ENCODE data around the gene MXD1.

Gene MXD1

DNA sequence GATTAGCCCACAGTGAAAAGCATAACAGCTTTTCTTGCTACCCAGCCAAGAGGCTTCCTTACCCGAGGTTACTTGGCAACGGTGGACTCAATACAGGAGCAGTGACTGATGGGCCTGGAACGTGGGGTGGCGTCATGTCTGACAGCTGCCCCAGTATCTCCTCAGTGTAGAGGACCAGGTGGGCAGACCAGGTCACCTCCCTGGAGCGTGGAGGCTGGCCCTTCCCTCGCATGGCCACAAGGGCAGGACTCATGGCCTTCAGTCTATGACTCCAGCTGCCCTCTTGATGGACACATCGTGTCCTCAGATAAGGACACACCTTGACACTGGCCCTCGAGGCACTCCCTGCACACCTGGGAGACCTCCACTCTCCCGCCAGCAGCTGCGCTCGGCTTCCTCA, 40.1 kb downstream of the MXD1 start:
- DNase-seq: no peak

DNA sequence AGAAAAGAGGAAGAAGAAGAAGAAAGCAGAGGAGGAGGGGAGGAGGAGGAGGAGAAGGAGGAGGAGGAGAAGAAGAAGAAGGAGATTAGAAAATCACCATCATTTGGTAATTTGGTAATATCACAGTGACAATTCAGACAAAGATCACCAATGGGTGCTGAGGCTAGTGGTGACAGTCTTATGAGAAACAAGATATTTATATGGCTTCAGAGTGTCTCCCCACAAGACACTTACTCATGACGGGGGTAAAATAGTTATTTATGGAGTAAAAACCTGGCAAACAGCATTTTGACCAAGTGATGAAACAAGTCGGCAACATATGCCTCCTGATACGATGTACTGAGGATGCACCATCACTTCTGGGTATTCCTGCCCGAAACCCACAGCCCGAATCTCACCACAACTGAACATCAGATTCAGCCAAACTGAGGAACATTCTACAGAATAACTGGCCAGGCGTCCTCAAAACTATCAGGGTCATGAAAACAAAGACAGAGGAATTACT, 41.6 kb downstream of the MXD1 start:
- no peak for DNase-seq

DNA sequence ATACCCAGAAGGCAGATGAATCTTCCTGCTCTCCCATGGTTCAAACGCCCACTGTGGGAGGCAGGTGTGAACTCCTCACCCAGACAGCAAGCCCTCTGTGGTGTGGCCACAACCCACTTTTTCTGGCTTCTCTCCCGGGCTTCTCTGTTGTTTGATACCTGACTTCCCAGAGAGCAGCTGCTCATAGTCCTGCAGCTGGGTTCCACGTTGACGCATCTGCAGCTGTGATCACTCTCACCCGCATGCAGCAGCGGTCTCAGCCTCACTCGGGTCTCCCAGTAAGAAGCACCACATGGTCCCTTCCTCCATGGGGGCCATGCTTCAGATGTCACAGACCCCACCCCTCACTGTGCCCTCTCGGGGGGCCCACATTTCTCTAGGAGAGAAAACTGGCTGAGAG, 43.1 kb downstream of the MXD1 start:
- no peak for DNase-seq

DNA sequence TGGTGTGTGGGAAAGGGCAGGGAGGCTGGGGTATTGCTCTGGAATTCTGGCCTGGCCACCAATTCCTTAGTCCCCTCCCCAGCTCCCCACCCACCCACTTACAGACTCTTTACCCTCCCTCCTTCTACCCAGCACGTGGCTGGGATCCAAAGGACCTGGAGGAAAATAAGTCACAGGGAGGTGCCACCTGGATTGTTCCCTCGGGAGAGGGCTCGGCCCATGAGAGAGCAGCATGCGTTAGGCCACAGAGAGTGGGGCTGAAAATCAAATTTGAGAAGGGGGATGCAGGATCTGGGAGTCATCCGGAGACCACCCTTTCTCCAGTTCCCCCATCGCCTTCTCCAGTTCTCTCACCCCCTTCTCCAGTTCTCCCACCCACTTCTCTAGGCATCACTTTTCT, 43.6 kb downstream of the MXD1 start:
- DNase-seq: no peak

DNA sequence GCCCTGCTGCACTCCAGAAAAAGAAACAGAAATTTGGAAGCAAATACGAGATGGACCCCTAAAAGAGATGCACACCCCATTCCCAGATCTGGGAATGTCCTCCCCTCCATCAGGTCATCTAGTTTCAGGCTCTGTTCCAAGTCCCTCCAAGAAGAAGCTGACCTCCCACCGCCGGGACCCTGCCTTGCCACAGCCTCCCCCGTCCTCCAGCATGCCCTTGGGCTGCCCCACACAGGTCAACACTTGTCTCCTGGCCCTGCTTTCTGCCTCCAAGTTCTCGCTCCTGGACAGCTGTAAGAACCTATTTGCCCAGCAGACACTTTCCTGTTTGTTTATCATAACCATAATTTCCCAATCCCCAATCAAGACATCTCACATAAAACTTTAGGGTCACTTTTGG, 44.5 kb downstream of the MXD1 start:
- no peak for DNase-seq

DNA sequence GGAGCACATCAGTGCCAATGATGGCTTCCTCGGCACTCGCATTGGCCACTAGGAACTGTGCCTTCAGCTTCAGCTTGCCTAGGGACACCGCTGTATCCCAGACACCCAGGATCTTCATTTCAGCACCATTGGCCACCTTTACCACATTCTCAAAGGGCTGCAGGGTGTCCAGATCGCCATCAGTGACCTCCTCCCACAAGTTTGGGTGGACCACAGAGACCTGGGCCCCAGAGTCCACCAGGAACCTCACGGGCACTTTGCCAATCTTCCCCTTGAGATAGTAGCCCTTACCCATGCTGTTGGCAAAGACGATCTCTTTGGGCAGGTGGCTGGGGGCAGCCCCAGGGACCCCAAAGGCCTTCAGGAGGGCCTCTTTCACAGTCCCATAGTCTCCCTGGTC, 45.9 kb downstream of the MXD1 start:
- no peak for DNase-seq

DNA sequence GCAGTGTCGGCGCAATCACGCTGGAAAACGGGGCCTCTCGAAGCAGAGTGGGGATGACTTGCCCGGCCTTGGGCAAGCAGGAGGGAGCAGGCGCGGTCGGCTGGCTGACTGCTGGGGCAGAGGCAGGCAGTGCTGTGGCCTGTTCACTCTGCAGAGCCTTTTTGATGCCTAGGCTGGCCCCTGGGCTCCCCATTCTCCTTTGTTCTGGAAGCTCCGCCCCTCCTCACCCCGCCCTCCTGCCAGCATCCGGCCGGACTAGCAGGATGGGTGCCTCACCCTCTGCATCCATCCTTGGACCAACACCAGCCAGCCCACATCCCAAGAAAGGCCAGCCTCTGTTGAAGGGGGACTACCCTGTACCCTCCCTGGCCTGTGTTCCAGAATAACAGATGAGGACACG, 46.6 kb downstream of the MXD1 start, which contains the start of gene ASPRV1:
ASPRV1 (minus strand) TSS at position 136 of the 400 bp plus-strand sequence. CDS start 195 bp downstream, outside the sequence.
- no peak for DNase-seq

DNA sequence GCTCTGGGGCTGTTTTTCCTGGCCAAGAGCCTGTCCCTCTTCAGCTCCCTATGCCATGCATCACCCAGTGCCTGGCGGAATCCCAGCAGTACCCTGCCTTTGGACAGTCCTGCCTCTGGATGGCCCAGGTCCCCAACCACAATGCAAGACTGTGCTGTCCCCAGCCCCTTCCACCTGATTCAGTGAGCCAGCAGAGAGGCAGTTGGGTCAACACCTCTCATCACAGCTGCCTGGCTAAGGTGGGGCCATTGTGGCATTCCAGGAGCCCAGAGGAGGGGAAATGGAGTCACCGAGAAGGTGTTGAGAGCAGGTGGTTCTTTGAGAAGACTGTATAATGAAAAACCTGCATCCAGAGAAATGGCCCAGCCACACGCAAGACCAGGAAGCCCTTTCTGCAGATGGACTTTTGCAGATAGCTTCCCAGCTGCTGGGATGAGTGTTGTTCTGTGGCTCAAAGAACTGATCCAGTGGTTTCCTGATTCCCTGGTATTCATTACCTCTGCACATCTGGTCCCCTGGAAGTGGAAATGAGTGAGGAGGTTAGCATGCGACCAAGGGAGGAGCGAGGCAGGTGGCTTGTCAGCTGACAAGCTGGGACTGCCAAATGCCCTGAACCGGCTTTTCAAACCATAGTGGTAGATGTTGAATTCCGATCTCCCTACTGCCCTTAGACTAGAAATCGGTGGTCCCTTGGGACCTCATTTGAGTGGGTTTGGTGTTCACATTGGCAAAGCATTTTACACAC, 48.2 kb downstream of the MXD1 start:
- DNase-seq: no peak

DNA sequence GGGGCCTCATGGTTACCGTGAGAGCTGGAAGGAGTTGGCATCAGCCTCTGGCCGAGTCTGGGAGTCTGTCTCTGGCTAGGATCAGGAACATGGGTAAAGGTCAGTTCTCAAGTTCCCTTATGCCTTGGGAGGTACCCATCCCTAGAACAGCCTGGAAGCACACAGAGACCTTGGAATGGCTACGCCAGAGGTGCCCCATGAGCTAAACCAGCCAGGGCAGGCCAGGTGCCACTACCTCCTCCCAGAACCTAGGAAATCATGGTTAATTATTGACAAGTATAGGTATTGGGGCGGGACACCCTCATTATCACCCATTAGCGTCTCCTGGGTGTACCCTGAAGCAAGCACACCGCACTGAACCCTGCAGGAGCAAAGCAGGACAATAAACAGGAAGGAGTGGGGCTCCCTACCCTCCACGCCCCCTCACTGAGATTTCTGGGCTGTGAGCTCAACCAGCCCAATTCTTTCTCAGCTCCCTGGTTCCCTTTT, 49.5 kb downstream of the MXD1 start:
- no peak for DNase-seq

DNA sequence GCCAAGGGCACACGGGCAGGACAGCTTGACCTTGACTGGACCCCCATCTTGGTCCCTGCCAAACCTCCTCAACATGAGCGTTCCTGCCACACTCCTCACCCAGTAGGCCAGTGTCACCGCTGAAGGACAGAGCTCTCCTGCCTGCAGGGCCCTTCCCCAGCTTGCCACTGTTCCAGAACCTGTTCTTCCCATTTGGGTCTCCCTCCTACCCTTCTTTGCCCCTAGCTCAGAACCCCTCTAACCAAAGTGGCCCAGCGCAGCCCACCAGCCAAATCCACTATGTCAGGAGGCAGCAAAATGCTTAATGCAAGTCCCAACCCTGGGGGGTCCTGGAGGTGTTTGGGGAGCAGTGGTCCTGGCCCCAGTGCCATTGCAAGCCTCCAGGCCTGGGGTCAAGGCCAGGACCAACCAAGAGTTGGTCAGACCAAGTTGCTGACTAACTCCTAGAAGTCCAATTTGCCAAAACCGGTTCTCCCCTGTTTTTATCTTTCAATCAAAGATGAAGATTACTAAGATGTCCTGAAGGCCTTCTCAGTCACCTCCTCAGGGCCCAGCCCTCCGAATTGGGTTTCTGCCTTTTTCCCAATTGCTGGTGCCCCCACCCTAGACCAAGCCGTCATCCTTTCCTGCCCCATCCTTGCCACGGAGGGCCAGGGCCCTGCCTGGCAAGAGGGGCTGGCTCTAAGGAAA, 51.0 kb downstream of the MXD1 start:
- no peak for DNase-seq

DNA sequence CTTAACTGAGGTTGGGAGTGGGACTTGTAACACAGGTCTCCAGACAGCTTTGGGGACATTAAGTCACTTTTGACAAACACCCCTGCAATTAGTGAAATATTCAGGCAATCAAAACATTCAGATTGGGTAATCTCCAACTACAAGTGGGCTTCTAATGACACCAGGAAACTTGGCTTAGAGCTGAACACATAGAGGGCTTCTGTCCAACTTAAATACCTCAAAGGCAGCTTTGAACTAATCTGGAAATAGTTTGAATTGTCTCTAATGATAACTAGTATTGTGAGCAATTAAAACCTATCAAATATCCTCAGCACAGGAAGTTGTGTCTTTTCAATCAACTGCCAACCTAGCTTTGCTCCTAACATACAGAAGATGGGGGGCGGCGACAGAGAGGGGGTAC, 51.6 kb downstream of the MXD1 start:
- DNase-seq: no peak

DNA sequence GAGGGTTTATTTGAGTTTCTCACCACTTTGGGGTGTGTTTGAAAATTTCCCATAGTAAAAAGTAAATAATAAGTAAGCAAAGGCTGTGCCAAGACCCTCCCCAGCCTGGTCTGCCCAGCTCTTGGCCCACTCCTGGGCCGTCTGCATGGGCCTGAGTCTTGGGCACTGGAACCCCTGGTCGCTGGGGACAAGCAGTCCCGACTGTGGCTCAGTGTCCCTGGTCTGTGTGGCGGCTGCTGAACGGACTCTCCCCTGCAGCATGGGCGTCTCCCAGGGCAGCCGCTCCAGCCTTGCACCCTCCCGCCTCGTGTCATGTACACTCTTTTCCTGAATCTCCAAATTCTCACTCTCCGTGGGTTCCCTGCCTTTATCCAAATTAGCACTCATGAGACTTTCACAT, 53.7 kb downstream of the MXD1 start:
- DNase-seq: no peak

DNA sequence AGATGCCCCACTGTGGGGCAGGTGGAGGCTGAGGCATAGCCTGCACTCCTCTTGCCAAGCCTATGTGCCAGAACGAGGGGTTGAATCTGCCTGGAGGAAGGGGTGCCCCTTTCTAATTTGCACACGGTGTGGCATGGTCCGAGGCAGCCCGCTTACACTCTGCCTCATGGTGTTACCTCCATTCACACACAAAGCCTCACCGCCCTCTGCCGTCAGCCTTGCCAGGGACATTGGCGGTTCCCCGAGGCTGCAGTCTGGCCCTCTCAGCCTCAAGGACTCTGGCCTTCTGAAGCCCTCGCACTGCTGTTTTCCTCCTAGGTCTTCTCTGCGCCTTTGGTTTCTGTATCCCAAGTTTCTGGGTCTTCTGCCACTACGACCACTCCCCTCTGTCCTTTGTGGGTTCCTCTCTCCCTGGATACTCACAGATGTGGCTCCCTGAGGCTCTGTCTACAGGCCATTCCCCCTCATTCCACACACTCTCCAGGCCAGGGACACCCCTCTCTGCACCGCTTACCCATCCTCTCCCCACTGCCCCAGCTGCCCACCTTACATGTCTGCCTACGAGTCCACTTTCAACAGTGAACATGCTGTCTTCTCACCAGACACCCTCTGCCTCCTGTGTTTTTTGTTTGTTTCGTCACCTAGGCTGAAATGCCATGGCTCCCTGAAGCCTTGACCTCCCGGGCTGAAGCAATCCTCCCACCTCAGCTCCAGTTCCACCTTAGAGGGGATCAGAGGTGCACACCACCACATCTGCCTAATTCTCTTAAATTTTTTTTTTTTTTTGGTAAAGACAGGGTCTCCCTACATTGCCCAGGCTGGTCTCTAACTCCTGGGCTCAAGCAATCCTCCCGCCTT, 54.4 kb downstream of the MXD1 start:
- no peak for DNase-seq

DNA sequence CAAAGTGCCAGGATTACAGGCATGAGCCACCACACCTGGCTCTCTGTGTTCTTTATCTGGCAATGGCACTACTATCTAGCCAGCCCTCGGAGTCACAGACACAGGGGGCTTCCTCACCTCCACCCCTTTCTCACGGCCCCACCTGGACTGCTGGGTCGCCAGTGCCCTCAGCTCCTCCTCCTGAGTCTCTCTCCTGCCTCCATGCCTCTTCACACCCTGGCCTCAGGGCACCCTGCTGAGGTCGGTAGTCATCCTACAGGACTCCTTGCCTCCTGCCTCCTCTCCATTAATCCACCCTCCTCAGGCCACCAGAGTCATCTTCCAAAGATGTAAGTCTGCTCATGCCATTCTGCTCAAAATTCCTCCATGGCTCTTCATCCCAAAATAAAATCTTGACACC, 55.1 kb downstream of the MXD1 start:
- DNase-seq: no peak

DNA sequence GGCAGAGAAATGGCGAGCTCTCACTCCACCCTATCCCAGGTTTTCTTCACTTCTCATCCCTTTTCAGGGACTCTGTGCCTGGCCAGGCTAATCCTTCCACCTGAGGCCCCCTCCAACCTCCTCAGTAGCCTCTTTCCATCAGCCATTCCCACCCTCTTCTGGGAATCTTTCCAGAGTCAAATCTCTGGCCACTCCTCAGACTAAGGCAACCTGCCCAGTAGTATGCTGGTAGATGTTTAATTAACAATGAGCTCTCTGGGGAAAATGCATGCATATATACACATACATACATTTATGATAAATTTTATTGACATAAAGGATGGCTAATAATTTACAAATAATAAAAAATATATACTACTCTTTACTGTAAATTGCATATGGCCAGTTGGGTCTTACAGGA, 57.9 kb downstream of the MXD1 start:
- DNase-seq: no peak

DNA sequence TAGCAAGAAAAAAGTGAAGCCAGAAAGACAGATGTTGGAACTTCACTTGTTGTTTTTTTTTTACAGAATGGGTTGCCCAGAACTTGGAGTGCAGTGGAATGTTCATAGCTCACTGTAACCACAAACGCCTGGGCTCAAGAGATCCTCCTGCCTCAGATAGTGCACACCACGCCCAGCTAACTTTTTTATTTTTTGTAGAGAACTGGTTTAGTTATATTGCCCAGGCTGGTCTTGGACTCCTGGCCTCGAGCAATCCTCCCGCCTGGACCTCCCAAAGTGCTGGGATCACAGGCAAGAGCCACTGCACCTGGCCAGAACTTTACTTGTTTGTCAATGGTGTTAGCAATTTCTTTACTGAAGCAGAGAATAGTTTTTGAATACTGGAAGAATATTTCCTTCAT, 58.4 kb downstream of the MXD1 start:
- DNase-seq: no peak

DNA sequence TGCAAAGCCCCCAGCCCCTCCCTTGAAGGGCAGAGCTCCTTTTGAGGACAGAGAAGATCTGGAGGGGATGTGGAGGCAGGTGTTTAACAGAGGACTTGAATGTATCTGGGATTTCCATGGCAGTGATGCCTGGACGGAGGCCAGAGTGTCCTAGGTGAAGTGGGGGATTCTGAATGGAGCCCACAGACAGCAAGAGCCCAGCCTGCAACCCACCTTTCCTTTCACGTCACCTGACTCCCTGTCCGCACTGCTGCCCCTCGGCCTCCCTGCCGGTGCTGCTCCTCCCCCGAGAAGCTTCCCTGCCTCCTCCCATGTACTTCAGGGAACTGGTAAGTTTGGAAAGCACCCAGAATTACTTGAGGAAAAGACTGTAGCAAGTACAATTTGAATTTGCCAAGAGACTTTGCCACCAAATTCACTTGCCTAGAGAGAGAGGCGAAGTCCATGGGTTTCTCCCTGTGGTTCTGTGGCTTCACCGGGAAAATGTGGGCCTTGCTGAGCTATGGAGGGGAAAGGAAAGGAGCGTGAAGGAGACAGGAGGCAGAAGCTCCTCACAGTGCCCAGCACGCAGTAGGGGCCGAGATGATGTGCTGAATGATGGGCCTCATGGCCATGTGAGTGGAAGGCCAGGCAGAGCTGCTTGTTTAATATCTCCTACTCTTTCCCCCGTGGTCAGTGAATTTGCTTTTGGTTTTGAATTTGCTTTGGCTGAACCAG, 60.4 kb downstream of the MXD1 start:
- no peak for DNase-seq

DNA sequence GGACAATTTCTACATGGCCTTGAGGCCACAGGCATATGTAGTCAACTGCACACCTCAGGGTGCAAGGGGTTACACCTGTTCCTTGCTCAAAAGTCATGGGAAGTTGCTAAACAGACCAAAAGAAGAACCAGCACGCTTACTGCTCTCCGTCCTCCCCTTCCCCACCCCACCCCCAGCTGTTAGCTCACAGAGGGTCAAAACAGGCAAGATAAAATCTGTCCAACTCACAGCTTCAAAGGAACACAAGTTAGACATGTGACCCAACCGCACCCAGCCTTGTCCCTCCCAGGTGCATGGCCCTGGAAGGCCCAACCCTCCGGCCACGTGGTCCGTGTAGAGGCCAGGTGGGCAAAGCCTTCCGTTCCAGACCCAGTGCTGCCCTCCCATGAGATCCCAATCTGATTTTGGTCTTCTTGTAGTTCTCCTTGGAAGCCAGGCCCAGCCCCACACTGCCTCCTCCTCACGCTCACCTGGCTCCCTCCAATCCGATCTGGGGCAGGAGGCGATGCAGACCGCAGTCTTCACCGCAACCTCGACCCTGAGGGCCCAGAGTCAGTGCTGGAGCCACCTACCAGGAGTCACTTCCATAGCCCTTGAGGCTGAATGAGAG, 61.0 kb downstream of the MXD1 start:
- DNase-seq: no peak

DNA sequence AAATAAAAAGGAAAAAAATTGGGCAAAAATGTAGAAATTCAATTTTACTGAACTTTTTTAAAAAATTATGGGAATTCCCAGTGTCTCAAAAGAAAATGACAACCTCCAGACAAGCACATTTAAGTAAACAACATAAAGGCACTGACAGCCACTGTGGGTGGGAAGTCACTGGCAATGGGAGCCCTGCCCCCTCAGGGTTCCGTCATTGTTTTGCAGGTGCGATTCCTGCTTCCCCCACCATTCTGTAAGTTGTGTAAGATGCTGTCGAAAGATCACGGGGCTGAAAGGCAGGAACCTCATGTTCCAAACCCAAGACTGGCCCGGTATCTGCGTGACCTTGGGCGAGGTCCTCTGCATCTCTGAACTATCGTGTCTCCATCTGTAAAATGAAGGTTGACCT, 62.3 kb downstream of the MXD1 start:
- DNase-seq: no peak

DNA sequence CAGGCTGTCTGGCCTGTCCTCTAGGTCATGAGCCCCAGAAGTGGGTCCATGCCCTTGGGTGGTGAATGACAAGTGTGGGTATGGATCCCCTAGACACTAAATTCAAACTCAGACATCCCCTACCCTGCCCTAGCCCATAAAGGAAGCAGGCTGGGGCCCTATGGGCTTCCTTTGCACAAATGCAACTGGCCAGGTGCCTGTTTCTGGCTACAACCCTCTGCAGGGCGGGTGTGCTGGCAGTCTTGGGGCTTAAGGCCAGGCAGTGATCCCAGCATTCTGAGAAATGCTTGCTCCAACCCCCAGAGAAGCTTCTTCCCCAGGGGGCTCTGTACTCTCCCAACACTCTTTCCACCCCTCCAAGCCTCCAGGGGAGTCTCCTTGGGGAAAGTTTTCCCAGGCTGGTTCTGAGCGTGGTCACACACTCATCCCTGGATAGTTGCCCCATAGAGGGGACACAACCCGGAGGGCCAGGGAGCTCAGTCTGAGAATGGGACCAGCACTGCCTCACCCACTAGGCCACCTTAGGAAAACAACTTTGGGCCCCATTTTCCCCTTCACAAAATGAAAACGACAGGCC, 63.1 kb downstream of the MXD1 start:
- DNase-seq: no peak

DNA sequence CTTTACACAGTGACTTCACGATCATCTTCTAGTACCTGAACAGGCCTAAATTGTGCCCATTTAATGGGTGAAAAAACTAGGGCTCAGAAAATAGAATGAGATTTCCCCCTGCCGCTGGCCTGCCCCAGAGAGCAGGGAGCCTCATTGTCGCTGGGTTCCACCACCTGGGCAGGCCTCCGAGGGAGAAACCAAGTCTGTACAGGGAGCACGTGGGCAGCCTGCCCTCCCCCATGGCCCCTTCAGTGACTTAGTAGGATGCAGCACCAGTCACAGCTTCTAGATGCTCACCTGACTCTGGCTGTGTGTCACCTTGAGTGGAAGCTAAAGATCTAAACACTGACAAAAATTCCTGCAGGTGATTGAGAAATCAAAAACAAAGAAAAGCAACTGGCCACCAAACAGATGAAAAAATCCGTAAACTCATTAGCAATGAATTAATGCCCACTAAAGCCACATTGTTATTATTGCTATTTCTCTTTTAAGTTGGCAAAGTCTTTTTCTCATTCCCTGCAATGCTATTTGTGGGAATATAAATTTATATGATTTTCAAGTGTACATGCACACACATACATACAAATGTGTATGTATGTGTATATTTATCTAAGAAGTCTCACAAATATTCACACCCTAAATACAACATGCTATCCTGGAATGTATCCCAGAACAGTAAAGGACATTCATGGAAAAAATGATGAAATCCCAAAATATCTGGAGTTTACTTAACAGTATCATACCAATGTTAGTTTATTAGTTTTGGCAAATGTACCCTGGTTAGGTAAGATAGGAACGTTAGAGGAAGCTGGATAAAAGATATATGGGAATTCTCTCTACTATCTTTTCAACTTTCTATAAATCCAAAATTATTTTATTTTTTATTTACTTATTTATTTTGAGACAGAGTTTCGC, 65.2 kb downstream of the MXD1 start:
- DNase-seq: no peak

Data from activated naive CD4-positive, alpha-beta T cell treated with Interleukin-2 at 50 U/mL for 16 hours (primary cell).